Ectodermal cell (in vitro differentiated cells): Measurements from ENCODE around the gene RHOT1.
"Not testable (repeated sequence)": the region's sequence is repeated elsewhere in the genome, so short reads cannot be mapped to it uniquely, and the experiment has no call there.

ENCODE experiments used
- H3K27ac ChIP-seq: 2 replicates; pipeline ENCODE4 v1.7.0; 2013; ENCODE audit warnings: mild to moderate bottlenecking, low read depth, low read length; ENCODE audit not compliant: insufficient read depth, poor library complexity, severe bottlenecking
- H3K27me3 ChIP-seq: 2 replicates; pipeline ENCODE4 v1.7.0; 2013; ENCODE audit warnings: mild to moderate bottlenecking, low read length; ENCODE audit not compliant: insufficient read depth, control insufficient read depth, poor library complexity, severe bottlenecking
- H3K36me3 ChIP-seq: one replicate; pipeline ENCODE4 v1.7.0; 2013; ENCODE audit warnings: low read length; ENCODE audit not compliant: control insufficient read depth, insufficient read depth
- H3K4me1 ChIP-seq: one replicate; pipeline ENCODE4 v1.7.0; 2013; ENCODE audit warnings: low read length; ENCODE audit not compliant: control insufficient read depth, insufficient read depth
- H3K4me3 ChIP-seq: 2 replicates; pipeline ENCODE4 v1.7.0; 2013; ENCODE audit warnings: low read depth, low read length, control low read depth; ENCODE audit not compliant: insufficient read depth
- H3K9me3 ChIP-seq: 2 replicates; pipeline ENCODE4 v1.7.0; 2013; ENCODE audit warnings: mild to moderate bottlenecking, low read length, moderate library complexity; ENCODE audit not compliant: control insufficient read depth
- WGBS, 2 experiments: methylation state at CpG; one replicate each; pipeline ENCODE4 v1.1.7; 2013; ENCODE audit warnings: missing lambda C conversion rate in 2 of 2; 5-methylcytosine and 5-hydroxymethylcytosine counted together

The RHOT1 gene

DNA sequence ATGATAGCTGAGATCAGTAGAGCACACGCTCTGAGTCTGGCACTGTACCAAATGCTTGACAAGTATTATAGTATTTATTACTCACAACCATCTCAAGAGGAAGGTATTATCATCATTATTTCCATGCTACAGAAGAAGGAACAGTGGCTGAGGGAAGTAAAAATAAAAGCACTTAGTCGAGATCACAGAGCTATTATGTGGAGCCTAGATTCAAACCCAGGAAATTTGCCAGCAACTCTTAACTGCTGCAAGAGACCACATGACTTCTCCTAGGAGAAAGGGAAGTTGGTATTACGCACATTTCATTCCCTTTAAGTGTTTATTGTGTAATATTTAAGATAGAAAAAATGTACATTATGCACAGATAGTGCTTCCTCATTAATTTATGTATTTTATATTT lies 1.0 kb upstream of the RHOT1 start:
- Histone ChIP-seq H3K9me3 (no peaks in the 10 kb centered on the region), H3K27ac (no peak overlapping the region), H3K36me3 (no peaks in the 10 kb centered on the region), H3K4me1 (no peaks in the 10 kb centered on the region), H3K4me3 (no peak overlapping the region), H3K27me3 (no peaks in the 10 kb centered on the region)
- WGBS, 2 experiments = 84 to 100% methylated on average over 1 of the region's 3 CpGs

DNA sequence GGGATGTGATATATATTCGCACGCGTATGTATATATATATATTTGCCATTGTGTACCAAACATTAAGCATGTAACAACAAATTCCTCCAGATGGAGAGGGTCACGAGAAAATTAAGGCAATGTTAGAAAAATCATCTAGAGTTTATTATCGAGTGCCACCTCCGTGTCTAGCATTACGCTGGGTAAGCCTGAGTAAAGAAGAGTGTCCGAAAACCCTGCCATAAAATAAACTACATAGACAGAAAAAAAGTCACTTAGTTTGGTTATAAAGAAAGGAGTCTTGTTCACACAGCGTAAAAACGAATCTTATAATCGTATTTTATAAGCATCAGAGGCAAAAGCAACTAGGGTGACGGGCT lies 644 bp upstream of the RHOT1 start:
- Histone ChIP-seq H3K4me1 (no peaks in the 10 kb centered on the region), H3K9me3 (no peaks in the 10 kb centered on the region), H3K27me3 (no peaks in the 10 kb centered on the region), H3K36me3 (no peaks in the 10 kb centered on the region), H3K27ac (peak overlapping the region; percentile 45), H3K4me3 (peak overlapping the region; percentile 63)
- 54 to 55% methylated on average over 9 to 10 of the region's 12 CpGs for WGBS, 2 experiments

DNA sequence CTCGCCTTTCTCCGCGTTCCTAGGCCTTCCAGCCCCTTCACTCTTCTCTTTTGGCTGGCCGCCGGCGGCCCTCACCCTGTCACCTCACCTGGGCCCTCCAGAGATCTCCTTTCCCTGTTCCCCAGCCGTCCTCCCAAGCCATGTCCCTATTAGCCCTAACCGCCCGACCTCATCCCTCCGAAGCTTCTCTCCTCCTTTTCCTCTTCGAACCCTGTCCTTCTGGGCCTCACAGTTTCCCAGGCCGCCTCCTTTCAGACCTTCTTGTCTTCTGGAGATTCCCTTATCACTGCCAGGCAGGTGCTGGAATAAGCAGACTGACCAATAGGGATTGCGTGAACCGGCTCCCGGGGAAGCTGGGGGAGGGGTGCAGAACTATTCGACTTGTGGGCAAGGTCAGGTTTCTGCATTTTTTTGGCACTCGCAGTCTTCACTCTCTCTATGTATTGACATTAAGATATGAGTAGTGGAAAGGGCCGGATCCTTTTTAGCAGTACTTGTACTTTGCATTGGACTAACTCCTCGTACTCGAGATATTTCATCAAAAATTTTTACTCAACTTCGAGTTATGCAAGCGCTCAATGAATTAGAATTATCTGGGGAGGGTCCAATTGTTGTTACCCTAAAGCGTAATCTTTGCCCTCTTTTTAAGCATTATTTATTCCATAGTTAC lies 690 bp downstream of the RHOT1 start:
- WGBS, 2 experiments = 4 to 7% methylated on average over 22 to 23 of the region's 23 CpGs
- Histone ChIP-seq H3K9me3 (no peaks in the 10 kb centered on the region), H3K4me3 (peak overlapping the region; percentile 63), H3K27me3 (no peaks in the 10 kb centered on the region), H3K27ac (peak overlapping the region; percentile 81), H3K4me1 (no peaks in the 10 kb centered on the region), H3K36me3 (no peaks in the 10 kb centered on the region)

DNA sequence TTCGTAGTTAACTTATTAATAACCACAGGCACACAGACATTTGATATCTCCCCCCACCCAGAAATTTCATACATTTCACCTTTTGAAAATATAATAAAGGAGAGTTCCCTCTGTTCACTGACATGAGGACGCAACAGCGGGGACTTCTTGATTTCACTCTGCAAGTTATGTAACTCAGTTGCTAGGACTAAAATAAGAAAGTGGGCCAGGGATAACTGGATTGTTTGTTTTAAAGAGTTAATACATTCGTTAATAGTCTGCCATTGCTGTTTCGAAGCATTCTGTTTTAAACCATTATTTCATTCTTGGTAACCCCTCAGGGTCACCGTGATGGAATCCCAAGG lies 1.2 kb downstream of the RHOT1 start:
- Histone ChIP-seq H3K36me3 (no peaks in the 10 kb centered on the region), H3K4me3 (peak overlapping the region; percentile 63), H3K27me3 (no peaks in the 10 kb centered on the region), H3K4me1 (no peaks in the 10 kb centered on the region), H3K27ac (no peak overlapping the region), H3K9me3 (no peaks in the 10 kb centered on the region)
- WGBS, 2 experiments = 60 to 62% methylated on average over 6 of the region's 6 CpGs

DNA sequence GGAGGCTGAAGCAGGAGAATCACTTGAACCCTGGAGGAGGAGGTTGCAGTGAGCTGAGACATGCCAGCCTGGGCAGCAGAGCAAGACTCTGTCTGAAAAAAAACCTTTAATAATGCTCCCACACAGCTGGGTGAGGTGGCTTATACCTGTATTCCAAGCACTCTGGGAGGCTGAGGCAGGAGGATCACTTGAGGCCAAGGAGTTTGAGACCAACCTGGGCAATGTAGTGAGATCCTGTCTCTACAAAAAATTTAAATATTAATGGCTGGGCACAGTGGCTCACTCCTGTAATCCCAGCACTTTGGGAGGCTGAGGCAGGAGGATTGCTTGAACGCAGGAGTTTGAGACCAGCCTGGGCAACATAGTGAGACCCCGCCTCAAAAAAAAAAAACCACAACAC lies 2.1 kb downstream of the RHOT1 start:
- H3K4me3 ChIP-seq, H3K9me3 ChIP-seq: not testable (repeated sequence)
- WGBS, 2 experiments = 96 to 100% methylated on average over 2 of the region's 2 CpGs

DNA sequence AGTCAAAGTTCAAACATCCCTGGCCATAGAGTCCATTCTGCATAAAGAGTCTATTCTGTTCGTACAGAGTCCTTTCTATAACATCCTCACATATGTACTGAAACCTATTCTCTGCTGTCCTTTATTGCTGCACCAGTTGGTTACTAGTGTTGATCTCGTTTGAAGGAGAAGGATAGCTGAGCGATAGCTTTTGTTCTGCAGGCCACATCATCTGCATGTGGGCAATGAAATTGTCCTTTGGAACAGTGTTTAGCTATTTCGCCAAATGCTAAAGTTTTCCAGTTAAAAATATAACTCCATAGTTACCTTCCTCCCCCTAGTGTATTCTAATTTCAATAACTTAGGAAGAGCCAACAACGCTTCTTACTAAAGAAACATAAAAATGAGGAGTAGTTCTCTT lies 6.0 kb downstream of the RHOT1 start:
- Histone ChIP-seq H3K27me3 (no peaks in the 10 kb centered on the region), H3K27ac (no peak overlapping the region), H3K9me3 (no peaks in the 10 kb centered on the region), H3K36me3 (no peaks in the 10 kb centered on the region), H3K4me3 (no peak overlapping the region), H3K4me1 (no peaks in the 10 kb centered on the region)
- 93 to 96% methylated on average over 5 of the region's 5 CpGs for WGBS, 2 experiments

More for the DNA sequence above, 2.1 kb downstream of the RHOT1 start:
- H3K4me1 ChIP-seq, H3K27me3 ChIP-seq, H3K36me3 ChIP-seq, H3K27ac ChIP-seq: not testable (repeated sequence)

DNA sequence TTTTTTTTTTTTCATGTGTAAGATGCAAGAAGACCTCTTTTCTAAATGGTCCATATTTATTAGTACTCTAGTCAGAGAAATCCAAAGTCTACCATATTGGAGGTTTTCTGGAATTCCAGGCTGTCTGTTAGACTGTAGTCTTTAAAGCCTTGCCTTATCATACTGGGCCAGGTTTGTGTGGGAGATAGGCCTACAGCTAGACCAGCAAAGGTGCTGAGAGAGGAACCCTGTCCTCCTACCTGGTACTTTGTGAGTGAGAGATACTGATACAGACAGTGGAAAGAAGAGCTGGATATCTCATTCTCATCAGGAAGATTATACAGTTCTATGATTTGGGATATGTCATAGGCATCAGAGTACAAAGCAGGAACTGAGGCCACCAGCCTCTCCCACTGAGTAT lies 8.1 kb downstream of the RHOT1 start:
- H3K4me1 ChIP-seq = no peaks in the 10 kb centered on the region
- H3K4me3 ChIP-seq = no peak overlapping the region
- no peaks in the 10 kb centered on the region for H3K27me3 ChIP-seq
- no peaks in the 10 kb centered on the region for H3K36me3 ChIP-seq
- no peak overlapping the region for H3K27ac ChIP-seq
- no peaks in the 10 kb centered on the region for H3K9me3 ChIP-seq

DNA sequence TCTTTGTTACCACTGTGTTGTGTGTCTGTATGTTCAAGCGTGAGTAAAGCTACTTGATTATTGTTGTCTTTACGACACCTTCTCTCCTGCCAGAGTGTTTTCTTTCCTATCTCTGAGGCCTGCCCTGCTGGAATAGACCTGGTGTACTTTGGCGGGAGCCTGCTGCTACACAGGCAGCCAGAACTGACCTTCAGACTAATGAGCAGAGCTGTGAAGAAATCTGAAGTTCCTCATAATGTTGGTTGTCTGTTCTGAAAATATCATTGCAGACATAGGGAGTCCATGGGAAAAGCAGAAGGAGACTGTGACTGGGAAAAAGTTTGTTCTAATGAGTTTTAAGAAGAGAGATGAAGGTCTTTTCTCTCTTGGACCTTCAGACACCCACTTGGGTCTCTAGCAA lies 9.8 kb downstream of the RHOT1 start:
- H3K4me1 ChIP-seq = no peaks in the 10 kb centered on the region
- H3K4me3 ChIP-seq = no peak overlapping the region
- no peaks in the 10 kb centered on the region for H3K9me3 ChIP-seq
- H3K27me3 ChIP-seq = no peaks in the 10 kb centered on the region
- no peaks in the 10 kb centered on the region for H3K36me3 ChIP-seq
- H3K27ac ChIP-seq = no peak overlapping the region
- WGBS, 2 experiments = 96 to 100% methylated on average over 3 of the region's 3 CpGs

DNA sequence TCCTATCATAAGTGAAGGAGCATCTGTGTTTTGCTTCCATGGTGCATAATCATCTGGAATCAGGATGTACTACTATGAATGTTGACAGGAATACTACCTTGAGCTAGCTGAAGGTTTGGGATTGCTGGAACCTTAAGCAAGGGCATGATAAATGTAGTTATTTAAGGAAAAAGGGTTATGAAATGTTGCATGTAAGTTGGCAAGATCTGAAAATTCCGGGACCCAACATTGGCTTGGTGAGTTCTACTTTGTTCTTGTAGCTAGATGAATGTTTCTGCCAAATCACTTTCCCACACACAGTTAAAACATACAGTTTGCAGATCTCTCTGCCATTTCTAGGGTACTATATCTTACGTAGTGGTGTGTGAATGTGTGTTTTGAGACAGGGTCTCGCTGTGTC lies 13.6 kb downstream of the RHOT1 start:
- peaks cover 8% of the 10 kb centered on the region for H3K36me3 ChIP-seq
- H3K27ac ChIP-seq = no peak overlapping the region
- H3K4me3 ChIP-seq = no peak overlapping the region
- no peaks in the 10 kb centered on the region for H3K27me3 ChIP-seq
- H3K9me3 ChIP-seq = no peaks in the 10 kb centered on the region
- 95 to 96% methylated on average over 3 of the region's 3 CpGs for WGBS, 2 experiments
- no peaks in the 10 kb centered on the region for H3K4me1 ChIP-seq

DNA sequence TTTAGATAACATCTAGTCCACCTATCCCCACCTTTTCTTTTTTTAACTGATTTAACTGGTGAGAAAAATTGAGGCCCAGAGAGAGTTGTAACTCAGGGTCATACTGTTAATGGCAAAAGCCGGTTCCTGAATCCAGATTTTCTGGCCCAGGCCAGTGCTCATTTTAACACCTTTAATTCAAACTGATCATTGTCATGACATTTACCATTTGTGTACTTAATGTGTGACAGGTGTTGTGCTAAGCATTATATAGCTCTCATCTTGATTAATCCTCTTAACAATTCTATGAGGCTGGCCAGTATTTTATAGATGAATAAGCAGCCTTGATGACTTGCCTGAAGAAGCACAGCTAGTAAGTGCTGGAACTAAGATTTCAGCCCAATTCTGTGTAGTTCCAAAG lies 14.4 kb downstream of the RHOT1 start:
- no peaks in the 10 kb centered on the region for H3K27me3 ChIP-seq
- no peaks in the 10 kb centered on the region for H3K9me3 ChIP-seq
- no peak overlapping the region for H3K4me3 ChIP-seq
- H3K4me1 ChIP-seq = no peaks in the 10 kb centered on the region
- no peak overlapping the region for H3K27ac ChIP-seq
- H3K36me3 ChIP-seq = peaks cover 8% of the 10 kb centered on the region
- WGBS, 2 experiments = 92 to 94% methylated on average over 1 of the region's 1 CpG

DNA sequence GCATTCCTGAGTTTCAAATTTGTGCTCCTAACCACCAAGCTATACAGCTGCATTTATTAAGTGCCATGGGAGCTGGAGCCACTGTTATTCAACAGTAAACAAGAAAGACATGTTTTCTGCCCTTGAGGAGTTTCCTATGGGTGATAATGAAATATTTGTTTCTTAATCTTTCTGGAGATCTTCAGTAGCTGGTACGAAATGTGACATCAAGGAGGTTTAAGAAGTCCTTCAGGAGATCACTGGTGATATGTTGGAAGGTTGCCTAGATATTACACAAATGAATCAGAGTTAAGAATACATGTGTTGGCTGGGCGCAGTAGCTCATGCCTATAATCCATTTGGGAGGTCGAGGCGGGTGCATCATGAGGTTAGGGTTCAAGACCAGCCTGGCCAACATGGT lies 14.9 kb downstream of the RHOT1 start:
- Histone ChIP-seq H3K4me1 (no peaks in the 10 kb centered on the region), H3K27ac (no peak overlapping the region), H3K27me3 (no peaks in the 10 kb centered on the region), H3K9me3 (no peaks in the 10 kb centered on the region), H3K36me3 (peaks cover 8% of the 10 kb centered on the region), H3K4me3 (no peak overlapping the region)
- WGBS, 2 experiments = 97 to 99% methylated on average over 4 of the region's 4 CpGs
